HL-60 (cell line): Measurements from ENCODE around the gene GP9.

ENCODE experiments used
- TF ChIP-seq, protein P1 (sequence below): IDR thresholded peaks from one replicate; pipeline ENCODE4 v1.5.1; 2011; ENCODE audit warnings: low read length, control low read depth, inconsistent platforms; ENCODE audit not compliant: insufficient read depth
- TF ChIP-seq, protein P2 (sequence below): IDR thresholded peaks from 2 replicates; pipeline ENCODE4 v1.6.1; 2012; ENCODE audit warnings: low read depth; ENCODE audit not compliant: insufficient replicate concordance

DNA sequence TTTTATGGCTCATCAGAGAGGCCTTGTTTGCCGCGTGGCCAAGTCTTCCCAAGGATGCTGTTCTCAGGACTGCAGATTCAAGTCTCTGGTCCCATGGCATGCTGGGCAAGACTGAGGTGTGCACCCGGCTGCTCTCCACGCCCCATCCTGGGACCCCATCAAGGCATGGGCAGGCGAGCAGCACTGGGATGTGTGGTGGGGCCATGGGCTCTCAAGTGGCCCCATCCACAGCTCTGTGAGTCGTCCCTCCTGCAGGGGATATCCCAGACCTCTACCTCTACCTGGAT, 13.1 kb upstream of the GP9 start:
- TF ChIP-seq, protein P1, sequence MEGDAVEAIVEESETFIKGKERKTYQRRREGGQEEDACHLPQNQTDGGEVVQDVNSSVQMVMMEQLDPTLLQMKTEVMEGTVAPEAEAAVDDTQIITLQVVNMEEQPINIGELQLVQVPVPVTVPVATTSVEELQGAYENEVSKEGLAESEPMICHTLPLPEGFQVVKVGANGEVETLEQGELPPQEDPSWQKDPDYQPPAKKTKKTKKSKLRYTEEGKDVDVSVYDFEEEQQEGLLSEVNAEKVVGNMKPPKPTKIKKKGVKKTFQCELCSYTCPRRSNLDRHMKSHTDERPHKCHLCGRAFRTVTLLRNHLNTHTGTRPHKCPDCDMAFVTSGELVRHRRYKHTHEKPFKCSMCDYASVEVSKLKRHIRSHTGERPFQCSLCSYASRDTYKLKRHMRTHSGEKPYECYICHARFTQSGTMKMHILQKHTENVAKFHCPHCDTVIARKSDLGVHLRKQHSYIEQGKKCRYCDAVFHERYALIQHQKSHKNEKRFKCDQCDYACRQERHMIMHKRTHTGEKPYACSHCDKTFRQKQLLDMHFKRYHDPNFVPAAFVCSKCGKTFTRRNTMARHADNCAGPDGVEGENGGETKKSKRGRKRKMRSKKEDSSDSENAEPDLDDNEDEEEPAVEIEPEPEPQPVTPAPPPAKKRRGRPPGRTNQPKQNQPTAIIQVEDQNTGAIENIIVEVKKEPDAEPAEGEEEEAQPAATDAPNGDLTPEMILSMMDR, result no peak
- TF ChIP-seq, protein P2, sequence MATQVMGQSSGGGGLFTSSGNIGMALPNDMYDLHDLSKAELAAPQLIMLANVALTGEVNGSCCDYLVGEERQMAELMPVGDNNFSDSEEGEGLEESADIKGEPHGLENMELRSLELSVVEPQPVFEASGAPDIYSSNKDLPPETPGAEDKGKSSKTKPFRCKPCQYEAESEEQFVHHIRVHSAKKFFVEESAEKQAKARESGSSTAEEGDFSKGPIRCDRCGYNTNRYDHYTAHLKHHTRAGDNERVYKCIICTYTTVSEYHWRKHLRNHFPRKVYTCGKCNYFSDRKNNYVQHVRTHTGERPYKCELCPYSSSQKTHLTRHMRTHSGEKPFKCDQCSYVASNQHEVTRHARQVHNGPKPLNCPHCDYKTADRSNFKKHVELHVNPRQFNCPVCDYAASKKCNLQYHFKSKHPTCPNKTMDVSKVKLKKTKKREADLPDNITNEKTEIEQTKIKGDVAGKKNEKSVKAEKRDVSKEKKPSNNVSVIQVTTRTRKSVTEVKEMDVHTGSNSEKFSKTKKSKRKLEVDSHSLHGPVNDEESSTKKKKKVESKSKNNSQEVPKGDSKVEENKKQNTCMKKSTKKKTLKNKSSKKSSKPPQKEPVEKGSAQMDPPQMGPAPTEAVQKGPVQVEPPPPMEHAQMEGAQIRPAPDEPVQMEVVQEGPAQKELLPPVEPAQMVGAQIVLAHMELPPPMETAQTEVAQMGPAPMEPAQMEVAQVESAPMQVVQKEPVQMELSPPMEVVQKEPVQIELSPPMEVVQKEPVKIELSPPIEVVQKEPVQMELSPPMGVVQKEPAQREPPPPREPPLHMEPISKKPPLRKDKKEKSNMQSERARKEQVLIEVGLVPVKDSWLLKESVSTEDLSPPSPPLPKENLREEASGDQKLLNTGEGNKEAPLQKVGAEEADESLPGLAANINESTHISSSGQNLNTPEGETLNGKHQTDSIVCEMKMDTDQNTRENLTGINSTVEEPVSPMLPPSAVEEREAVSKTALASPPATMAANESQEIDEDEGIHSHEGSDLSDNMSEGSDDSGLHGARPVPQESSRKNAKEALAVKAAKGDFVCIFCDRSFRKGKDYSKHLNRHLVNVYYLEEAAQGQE, result no peak
